ENCODE measurements around the gene KRT34.
"Not testable (repeated sequence)": the region's sequence is repeated elsewhere in the genome, so short reads cannot be mapped to it uniquely, and the experiment has no call there.

Gene KRT34

GRCh38 chr17:41404024-41404671 is 22.0 kb upstream of the KRT34 start:
- DNase-seq (ENCODE audit: low read depth), result no peak
- no peak overlapping the region for H3K4me3 ChIP-seq (ENCODE audit: low read depth, low read length)
- no peak for TF ChIP-seq CTCF (IDR thresholded peaks at IDR 0.05; ENCODE audit: control insufficient read depth, extremely low read depth, insufficient read depth)

GRCh38 chr17:41403404-41404023 is 21.4 kb upstream of the KRT34 start:
- TF ChIP-seq CTCF (IDR thresholded peaks at IDR 0.05; ENCODE audit: control insufficient read depth, extremely low read depth, insufficient read depth), result no peak
- H3K4me3 ChIP-seq (ENCODE audit: low read depth, low read length), result no peak overlapping the region
- DNase-seq (ENCODE audit: low read depth), result no peak

GRCh38 chr17:41402161-41402560 is 20.1 kb upstream of the KRT34 start:
- no peak overlapping the region for H3K4me3 ChIP-seq (ENCODE audit: low read depth, low read length)
- DNase-seq (ENCODE audit: low read depth), result no peak
- no peak for TF ChIP-seq CTCF (IDR thresholded peaks at IDR 0.05; ENCODE audit: control insufficient read depth, extremely low read depth, insufficient read depth)

- no peak for DNase-seq (ENCODE audit: low read depth)
- no peak within 1 kb of the TSS for H3K4me3 ChIP-seq (ENCODE audit: low read depth, low read length)
- no peak for TF ChIP-seq CTCF (IDR thresholded peaks at IDR 0.05; ENCODE audit: control insufficient read depth, extremely low read depth, insufficient read depth)
These were observed 15.0 kb upstream of the KRT34 start, which contains the start of gene KRT31 for GRCh38 chr17:41396996-41397660. Gene KRT31, minus strand, starts transcription at chr17:41397608. Its CDS starts 69 bp downstream, at chr17:41397539.

GRCh38 chr17:41396340-41396739 is 14.2 kb upstream of the KRT34 start:
- TF ChIP-seq CTCF (IDR thresholded peaks at IDR 0.05; ENCODE audit: control insufficient read depth, extremely low read depth, insufficient read depth), result no peak
- no peak overlapping the region for H3K4me3 ChIP-seq (ENCODE audit: low read depth, low read length)
- no peak for DNase-seq (ENCODE audit: low read depth)

- H3K4me3 ChIP-seq (ENCODE audit: low read depth, low read length), result no peak overlapping the region
- no peak for TF ChIP-seq CTCF (IDR thresholded peaks at IDR 0.05; ENCODE audit: control insufficient read depth, extremely low read depth, insufficient read depth)
- no peak for DNase-seq (ENCODE audit: low read depth)
These were observed 13.5 kb upstream of the KRT34 start for GRCh38 chr17:41395611-41396010.

GRCh38 chr17:41395044-41395443 is 12.9 kb upstream of the KRT34 start:
- not testable (repeated sequence) for H3K4me3 ChIP-seq (ENCODE audit: low read depth, low read length); DNase-seq (ENCODE audit: low read depth)

All from LNCaP clone FGC (cell line).